Measurements from ENCODE around the gene PSG4.
"Not testable (repeated sequence)": the region's sequence is repeated elsewhere in the genome, so short reads cannot be mapped to it uniquely, and the experiment has no call there.

The PSG4 gene

GRCh38 chr19:43205471-43206105, at the start of gene PSG4:
PSG4 (minus strand) TSS chr19:43205638; CDS start chr19:43205536, 102 bp downstream.
- not testable (repeated sequence) for H3K36me3 ChIP-seq (ENCODE audit: insufficient read depth, low read length); H3K27me3 ChIP-seq (ENCODE audit: insufficient read depth, low read length); H3K79me2 ChIP-seq (ENCODE audit: control insufficient read depth, insufficient read depth, low read length, unreplicated experiment); H2AFZ ChIP-seq (ENCODE audit: low read length, unreplicated experiment); H3K4me3 ChIP-seq (ENCODE audit: low read depth, low read length); H3K27ac ChIP-seq (ENCODE audit: low read depth, low read length)
- peaks cover 11% of the 10 kb centered on the region for H3K4me1 ChIP-seq (ENCODE audit: control insufficient read depth, insufficient read depth, low read length, unreplicated experiment)

- H3K27me3 ChIP-seq (ENCODE audit: insufficient read depth, low read length); H3K36me3 ChIP-seq (ENCODE audit: insufficient read depth, low read length); H2AFZ ChIP-seq (ENCODE audit: low read length, unreplicated experiment): not testable (repeated sequence)
These were observed 46.0 kb upstream of the PSG4 start for GRCh38 chr19:43251428-43251827.

GRCh38 chr19:43250296-43250695, 44.9 kb upstream of the PSG4 start:
- not testable (repeated sequence) for H2AFZ ChIP-seq (ENCODE audit: low read length, unreplicated experiment); H3K36me3 ChIP-seq (ENCODE audit: insufficient read depth, low read length); H3K27ac ChIP-seq (ENCODE audit: low read depth, low read length); H3K79me2 ChIP-seq (ENCODE audit: control insufficient read depth, insufficient read depth, low read length, unreplicated experiment); H3K4me3 ChIP-seq (ENCODE audit: low read depth, low read length); H3K27me3 ChIP-seq (ENCODE audit: insufficient read depth, low read length); H3K4me1 ChIP-seq (ENCODE audit: control insufficient read depth, insufficient read depth, low read length, unreplicated experiment)

More at GRCh38 chr19:43251428-43251827, 46.0 kb upstream of the PSG4 start:
- not testable (repeated sequence) for H3K79me2 ChIP-seq (ENCODE audit: control insufficient read depth, insufficient read depth, low read length, unreplicated experiment); H3K4me3 ChIP-seq (ENCODE audit: low read depth, low read length); H3K27ac ChIP-seq (ENCODE audit: low read depth, low read length); H3K4me1 ChIP-seq (ENCODE audit: control insufficient read depth, insufficient read depth, low read length, unreplicated experiment)

DNA sequence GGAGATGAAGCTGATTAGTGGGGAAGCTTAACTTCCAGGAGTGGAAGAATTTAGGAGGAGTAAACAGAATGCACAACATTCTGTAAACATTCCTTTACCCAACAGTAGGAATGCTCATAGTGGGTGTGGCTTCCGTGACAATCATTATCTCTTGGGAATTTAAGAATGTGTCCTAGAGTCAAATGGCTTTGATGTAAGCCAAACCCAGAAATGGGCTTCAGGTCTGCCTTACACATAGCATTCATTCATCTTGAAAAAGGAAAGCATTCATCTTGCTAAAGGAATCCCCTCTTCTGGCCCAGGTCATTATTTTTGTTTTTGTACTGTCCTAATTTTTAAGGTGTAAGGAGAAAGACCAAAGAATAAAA, 43.2 kb upstream of the PSG4 start:
- not testable (repeated sequence) for H3K27ac ChIP-seq (ENCODE audit: low read depth, low read length)

GRCh38 chr19:43247243-43247880, 41.9 kb upstream of the PSG4 start:
- H2AFZ ChIP-seq (ENCODE audit: low read length, unreplicated experiment); H3K27me3 ChIP-seq (ENCODE audit: insufficient read depth, low read length); H3K4me1 ChIP-seq (ENCODE audit: control insufficient read depth, insufficient read depth, low read length, unreplicated experiment); H3K27ac ChIP-seq (ENCODE audit: low read depth, low read length); H3K36me3 ChIP-seq (ENCODE audit: insufficient read depth, low read length); H3K79me2 ChIP-seq (ENCODE audit: control insufficient read depth, insufficient read depth, low read length, unreplicated experiment); H3K4me3 ChIP-seq (ENCODE audit: low read depth, low read length): not testable (repeated sequence)

More for the DNA sequence above, 43.2 kb upstream of the PSG4 start:
- H3K4me3 ChIP-seq (ENCODE audit: low read depth, low read length); H3K36me3 ChIP-seq (ENCODE audit: insufficient read depth, low read length); H2AFZ ChIP-seq (ENCODE audit: low read length, unreplicated experiment); H3K4me1 ChIP-seq (ENCODE audit: control insufficient read depth, insufficient read depth, low read length, unreplicated experiment); H3K27me3 ChIP-seq (ENCODE audit: insufficient read depth, low read length); H3K79me2 ChIP-seq (ENCODE audit: control insufficient read depth, insufficient read depth, low read length, unreplicated experiment): not testable (repeated sequence)

- H3K79me2 ChIP-seq (ENCODE audit: control insufficient read depth, insufficient read depth, low read length, unreplicated experiment); H3K27ac ChIP-seq (ENCODE audit: low read depth, low read length); H3K4me1 ChIP-seq (ENCODE audit: control insufficient read depth, insufficient read depth, low read length, unreplicated experiment); H3K27me3 ChIP-seq (ENCODE audit: insufficient read depth, low read length); H3K4me3 ChIP-seq (ENCODE audit: low read depth, low read length); H3K36me3 ChIP-seq (ENCODE audit: insufficient read depth, low read length); H2AFZ ChIP-seq (ENCODE audit: low read length, unreplicated experiment): not testable (repeated sequence)
These were observed 40.4 kb upstream of the PSG4 start for GRCh38 chr19:43245848-43246247.

DNA sequence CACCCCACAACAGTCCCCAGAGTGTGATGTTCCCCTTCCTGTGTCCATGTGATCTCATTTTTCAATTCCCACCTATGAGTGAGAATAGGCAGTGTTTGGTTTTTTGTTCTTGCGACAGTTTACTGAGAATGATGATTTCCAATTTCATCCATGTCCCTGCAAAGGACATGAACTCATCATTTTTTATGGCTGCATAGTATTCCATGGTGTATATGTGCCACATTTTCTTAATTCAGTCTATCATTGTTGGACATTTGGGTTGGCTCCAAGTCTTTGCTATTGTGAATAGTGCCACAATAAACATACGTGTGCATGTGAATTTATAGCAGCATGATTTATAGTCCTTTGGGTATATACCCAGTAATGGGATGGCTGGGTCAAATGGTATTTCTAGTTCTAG, 36.8 kb upstream of the PSG4 start:
- not testable (repeated sequence) for H3K4me1 ChIP-seq (ENCODE audit: control insufficient read depth, insufficient read depth, low read length, unreplicated experiment); H2AFZ ChIP-seq (ENCODE audit: low read length, unreplicated experiment); H3K27me3 ChIP-seq (ENCODE audit: insufficient read depth, low read length); H3K79me2 ChIP-seq (ENCODE audit: control insufficient read depth, insufficient read depth, low read length, unreplicated experiment); H3K27ac ChIP-seq (ENCODE audit: low read depth, low read length); H3K36me3 ChIP-seq (ENCODE audit: insufficient read depth, low read length); H3K4me3 ChIP-seq (ENCODE audit: low read depth, low read length)

GRCh38 chr19:43238213-43238612, 32.8 kb upstream of the PSG4 start:
- not testable (repeated sequence) for H3K27ac ChIP-seq (ENCODE audit: low read depth, low read length); H3K79me2 ChIP-seq (ENCODE audit: control insufficient read depth, insufficient read depth, low read length, unreplicated experiment); H3K27me3 ChIP-seq (ENCODE audit: insufficient read depth, low read length); H2AFZ ChIP-seq (ENCODE audit: low read length, unreplicated experiment); H3K4me3 ChIP-seq (ENCODE audit: low read depth, low read length); H3K36me3 ChIP-seq (ENCODE audit: insufficient read depth, low read length); H3K4me1 ChIP-seq (ENCODE audit: control insufficient read depth, insufficient read depth, low read length, unreplicated experiment)

- not testable (repeated sequence) for H2AFZ ChIP-seq (ENCODE audit: low read length, unreplicated experiment); H3K27ac ChIP-seq (ENCODE audit: low read depth, low read length); H3K36me3 ChIP-seq (ENCODE audit: insufficient read depth, low read length); H3K27me3 ChIP-seq (ENCODE audit: insufficient read depth, low read length); H3K4me1 ChIP-seq (ENCODE audit: control insufficient read depth, insufficient read depth, low read length, unreplicated experiment); H3K79me2 ChIP-seq (ENCODE audit: control insufficient read depth, insufficient read depth, low read length, unreplicated experiment); H3K4me3 ChIP-seq (ENCODE audit: low read depth, low read length)
These were observed 30.2 kb upstream of the PSG4 start for GRCh38 chr19:43235686-43236085.

GRCh38 chr19:43229315-43229714, 23.9 kb upstream of the PSG4 start:
- no peaks in the 10 kb centered on the region for H3K36me3 ChIP-seq (ENCODE audit: insufficient read depth, low read length)
- no peak overlapping the region for H3K27ac ChIP-seq (ENCODE audit: low read depth, low read length)
- peaks cover 7% of the 10 kb centered on the region for H3K4me1 ChIP-seq (ENCODE audit: control insufficient read depth, insufficient read depth, low read length, unreplicated experiment)
- no peak overlapping the region for H2AFZ ChIP-seq (ENCODE audit: low read length, unreplicated experiment)
- no peak overlapping the region for H3K4me3 ChIP-seq (ENCODE audit: low read depth, low read length)
- no peaks in the 10 kb centered on the region for H3K27me3 ChIP-seq (ENCODE audit: insufficient read depth, low read length)
- no peaks in the 10 kb centered on the region for H3K79me2 ChIP-seq (ENCODE audit: control insufficient read depth, insufficient read depth, low read length, unreplicated experiment)

DNA sequence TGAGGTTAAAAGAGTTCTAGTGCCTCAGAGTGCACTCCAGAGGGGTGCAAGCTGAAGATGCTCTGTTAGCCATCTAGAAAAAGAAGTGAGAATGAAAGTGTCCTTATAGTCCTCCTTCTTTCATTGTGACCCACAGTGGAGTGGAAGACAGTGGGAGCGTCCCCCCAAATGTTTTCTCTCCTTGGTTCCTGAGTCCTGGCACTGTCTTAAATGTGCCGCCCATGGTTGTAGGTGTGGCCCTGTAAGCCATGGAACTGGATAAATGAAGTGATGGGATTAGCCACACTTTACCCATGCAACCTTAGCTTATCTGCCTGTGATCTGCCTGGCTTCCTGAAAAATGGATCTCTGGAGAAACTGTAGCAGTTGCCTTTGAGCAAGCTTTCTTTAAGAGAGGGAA, 23.3 kb upstream of the PSG4 start:
- not testable (repeated sequence) for H3K27me3 ChIP-seq (ENCODE audit: insufficient read depth, low read length); H3K79me2 ChIP-seq (ENCODE audit: control insufficient read depth, insufficient read depth, low read length, unreplicated experiment); H3K36me3 ChIP-seq (ENCODE audit: insufficient read depth, low read length); H3K4me3 ChIP-seq (ENCODE audit: low read depth, low read length); H3K4me1 ChIP-seq (ENCODE audit: control insufficient read depth, insufficient read depth, low read length, unreplicated experiment); H2AFZ ChIP-seq (ENCODE audit: low read length, unreplicated experiment); H3K27ac ChIP-seq (ENCODE audit: low read depth, low read length)

Measured in ACC112 (cell line).